K562 (cell line): ENCODE results near the gene BMP2K. TPM values are rescaled to one million over a fixed set of nuclear protein-coding genes. Genes with fewer than 3 reads are reported as not detected.

ENCODE experiments used
- ATAC-seq: fragments of 200-7000 bp; cut with Tn5 transposase; 3 replicates; pipeline ENCODE4 v1.9.1; 2020; ENCODE audit warnings: moderate library complexity
- BruUV-seq: library from RNA; stranded (reverse); fragments of 400-500 nt; replicated peaks from 2 replicates; lab custom pipeline; 2021; lab: Mats Ljungman, UMichigan
- CTCF ChIA-PET: fragments of 300-600 bp; formaldehyde crosslinking; extraction: SDS; loops from one replicate; lab custom pipeline; 2021; ENCODE audit warnings: low intra/inter-chr PET ratio; lab: Yijun Ruan, JAX
- POLR2A ChIA-PET: fragments of 300-600, 350-650 bp; sonication (Branson Sonifier 250); formaldehyde crosslinking; extraction: SDS; loops from one replicate; lab custom pipeline; 2021; ENCODE audit warnings: antibody characterized with exemption, inconsistent platforms; lab: Yijun Ruan, JAX
- DNase-seq, 4 experiments: peaks; one replicate each; pipeline versions ENCODE4 v3.0.0 to v3.0.0-alpha.2; 2011 to 2018; ENCODE audit warnings: low spot score in 3 of 4, mixed read lengths in 3 of 4; ENCODE audit errors: extremely low read depth in 1 of 4
- FAIRE-seq: peaks from 2 replicates; lab custom pipeline; 2011; peaks lifted over from hg19 to GRCh38; lab: Jason Lieb, UNC
- H2AFZ ChIP-seq: 2 replicates; pipeline ENCODE4 v1.6.0; 2011; ENCODE audit warnings: low read depth, low read length, control low read depth, inconsistent platforms
- H3K27ac ChIP-seq: fragments of 200-600 bp; 3 replicates; pipeline ENCODE4 v1.8.0; 2011; ENCODE audit warnings: low read depth, mild to moderate bottlenecking, control low read depth, inconsistent platforms, low read length, moderate library complexity, mixed read lengths; ENCODE audit errors: extremely low read depth
- H3K27me3 ChIP-seq, 2 experiments: fragments of 300-600 bp in 1 of 2; 2 replicates in 1 of 2; 3 replicates in 1 of 2; pipeline versions ENCODE4 v1.6.0 to v1.8.0; 2011; ENCODE audit warnings: inconsistent platforms in 2 of 2, low read length in 2 of 2, mild to moderate bottlenecking in 1 of 2, mixed read lengths in 1 of 2, moderate library complexity in 1 of 2; ENCODE audit not compliant: control insufficient read depth in 2 of 2, insufficient read depth in 2 of 2
- H3K36me3 ChIP-seq: fragments of 300-600 bp; 3 replicates; pipeline ENCODE4 v1.8.0; 2011; ENCODE audit warnings: mild to moderate bottlenecking, low read length, inconsistent platforms; ENCODE audit not compliant: control insufficient read depth, insufficient read depth
- H3K4me1 ChIP-seq, 2 experiments: fragments of 200-600 bp in 1 of 2; replicated peaks in 1 of 2; 2 replicates in 1 of 2; 3 replicates in 1 of 2; pipeline versions ENCODE4 v1.5.1 to v1.8.0; 2011; ENCODE audit warnings: inconsistent platforms in 2 of 2, low read length in 2 of 2, mild to moderate bottlenecking in 1 of 2, mixed read lengths in 1 of 2, moderate library complexity in 1 of 2; ENCODE audit not compliant: control insufficient read depth in 2 of 2, insufficient read depth in 2 of 2
- H3K4me2 ChIP-seq: 2 replicates; pipeline ENCODE4 v1.6.1; 2011; ENCODE audit warnings: low read length, control low read depth, inconsistent platforms, mixed read lengths; ENCODE audit not compliant: insufficient read depth
- H3K4me3 ChIP-seq: fragments of 200-600 bp; sonication (generic), shearing (Covaris generic); 2 replicates; pipeline ENCODE4 v1.5.1; 2016; ENCODE audit warnings: control low read depth, inconsistent platforms
- H3K79me2 ChIP-seq: fragments of 200-600 bp; 3 replicates; pipeline ENCODE4 v1.8.0; 2011; ENCODE audit warnings: low read length, inconsistent platforms; ENCODE audit not compliant: control insufficient read depth, insufficient read depth
- H3K9ac ChIP-seq, 2 experiments: 2 replicates each; pipeline versions ENCODE4 v1.6.0 to v1.6.1; 2011; ENCODE audit warnings: low read depth in 2 of 2, low read length in 2 of 2, control low read depth in 1 of 2, inconsistent platforms in 1 of 2, mild to moderate bottlenecking in 1 of 2, mixed read lengths in 1 of 2; ENCODE audit not compliant: insufficient read depth in 1 of 2
- H3K9me1 ChIP-seq: one replicate; pipeline ENCODE4 v1.6.0; 2011; ENCODE audit warnings: inconsistent platforms, mild to moderate bottlenecking, low read length, moderate library complexity; ENCODE audit not compliant: control insufficient read depth, insufficient read depth
- H3K9me3 ChIP-seq: replicated peaks from 2 replicates; pipeline ENCODE4 v1.5.1; 2011; ENCODE audit warnings: low read depth, low read length, inconsistent platforms; ENCODE audit not compliant: control insufficient read depth, insufficient read depth
- H4K20me1 ChIP-seq: replicated peaks from 2 replicates; pipeline ENCODE4 v1.6.1; 2011; ENCODE audit warnings: low read length, inconsistent platforms, mixed read lengths; ENCODE audit not compliant: control insufficient read depth, insufficient read depth
- C11orf30 ChIP-seq: fragments of 450-650 bp; IDR thresholded peaks from 2 replicates; pipeline ENCODE4 v1.6.1; 2016; ENCODE audit warnings: low read depth, mild to moderate bottlenecking
- FOXK2 ChIP-seq, 2 experiments: fragments of 450-650 bp; IDR thresholded peaks in 1 of 2; conservative IDR thresholded peaks in 1 of 2; 2 replicates each; pipeline ENCODE4 v1.6.1; 2016; ENCODE audit warnings: low read depth in 2 of 2, mild to moderate bottlenecking in 1 of 2
- HDGF ChIP-seq: fragments of 450-650 bp; IDR thresholded peaks from 2 replicates; pipeline ENCODE4 v1.6.1; 2016
- HOXB6 ChIP-seq: fragments of 250-450 bp; sonication (Bioruptor Pico); IDR thresholded peaks from 2 replicates; pipeline ENCODE4 v1.5.1; 2022; ENCODE audit warnings: mild to moderate bottlenecking, borderline replicate concordance
- KLF6 ChIP-seq: fragments of 250-450 bp; sonication (Bioruptor Pico); IDR thresholded peaks from 2 replicates; pipeline ENCODE4 v1.4.0; 2020; ENCODE audit warnings: mild to moderate bottlenecking, moderate library complexity, borderline replicate concordance
- MAFG ChIP-seq: fragments of 450-650 bp; conservative IDR thresholded peaks from 2 replicates; pipeline ENCODE4 v1.6.1; 2016; ENCODE audit warnings: missing genetic modification characterization, missing compliant biosample characterization
- SRSF7 ChIP-seq: fragments of 200-400 bp; formaldehyde crosslinking; optimal IDR thresholded peaks from 2 replicates; pipeline ENCODE3; 2017; ENCODE audit warnings: mild to moderate bottlenecking, low read depth, low read length
- TRIM24 ChIP-seq, 2 experiments: fragments of 450-650 bp; IDR thresholded peaks; 2 replicates each; pipeline ENCODE4 v1.6.1; 2016
- ZBTB8A ChIP-seq: fragments of 450-650 bp; IDR thresholded peaks from 2 replicates; pipeline ENCODE4 v1.6.1; 2018; ENCODE audit warnings: mild to moderate bottlenecking, moderate library complexity; ENCODE audit not compliant: partially characterized antibody
- ZNF316 ChIP-seq: fragments of 450-650 bp; IDR thresholded peaks from 2 replicates; pipeline ENCODE4 v1.6.1; 2016
- ZNF57 ChIP-seq: fragments of 450-650 bp; formaldehyde crosslinking; IDR thresholded peaks from 2 replicates; pipeline ENCODE4 v1.4.0; 2020; ENCODE audit warnings: mild to moderate bottlenecking, moderate library complexity
- WGBS: fragments of 100-300 bp; shearing (Covaris generic); methylation state at CpG from one replicate; pipeline ENCODE4 v1.1.6; 2016; ENCODE audit warnings: low coverage, mixed read lengths; ENCODE audit not compliant: insufficient coverage; ENCODE audit errors: missing lambda C conversion rate; 5-methylcytosine and 5-hydroxymethylcytosine counted together
- in situ Hi-C: fragments of 300-500 bp; cut with MboI; formaldehyde crosslinking; loops from 4 replicates; pipeline ENCODE4 v1.15.0; 2018; ENCODE audit warnings: inconsistent platforms, mixed read lengths
- intact Hi-C: fragments of 100-400 bp; cut with micrococcal nuclease; formaldehyde crosslinking; loops from 2 replicates; pipeline ENCODE4 v1.14.2; 2022
- polyA plus RNA-seq, 8 experiments: library from polyadenylated mRNA; depleted of rRNA in 4 of 8; stranded (reverse) in 5 of 8; unstranded in 3 of 8; fragments of >200 nt; fragmentation: Nextera tagmentation in 2 of 8; fragmentation: Illumina TruSeq in 1 of 8; extraction: Ambion mirVana in 2 of 8; extraction: Trizol in 1 of 8; gene quantifications; 2 replicates each; pipeline versions ENCODE4 v1.2.1 to v1.2.3, GENCODE V29; 2011 to 2014; ENCODE audit warnings: inconsistent platforms in 1 of 8, missing spikeins in 1 of 8
- total RNA-seq, 7 experiments: library from RNA; depleted of rRNA in 6 of 7; stranded (reverse); fragments of >200 nt in 6 of 7; fragmentation: Illumina TruSeq in 2 of 7; extraction: Trizol in 2 of 7; gene quantifications; 2 replicates each; pipeline versions ENCODE4 v1.2.1 to v1.2.3, GENCODE V29; 2011 to 2021; ENCODE audit warnings: low replicate concordance in 1 of 7

BMP2K gene
- total and polyA plus RNA-seq, 9 of the 15 experiments (the other 6 are each of a cell fraction or from before 2014, with no cell fraction given): 17.0 to 217 (median 104) TPM

DNA sequence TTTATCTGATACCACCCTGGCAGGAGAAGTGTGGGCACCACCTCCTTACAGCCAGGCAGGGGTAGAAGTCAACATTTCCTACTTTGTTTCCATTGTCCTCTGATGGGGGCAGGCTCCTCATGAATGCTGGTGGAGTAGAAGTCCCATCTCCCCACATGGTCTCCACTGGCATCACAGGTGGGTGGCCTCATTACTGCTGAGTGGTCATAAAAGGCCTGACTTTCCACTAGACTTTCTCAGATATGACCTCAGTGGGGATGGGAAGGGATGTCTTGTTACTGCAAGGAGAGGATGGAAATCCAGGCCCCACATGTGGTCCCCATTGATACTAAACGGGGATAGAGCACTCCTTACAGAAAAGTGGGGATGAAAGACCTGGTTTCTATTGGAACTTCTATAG lies 18.6 kb upstream of the BMP2K start:
- Histone ChIP-seq H3K27ac (no peak overlapping the region), H3K27me3 (no peaks in the 10 kb centered on the region), H3K36me3 (no peaks in the 10 kb centered on the region), H3K4me2 (no peak overlapping the region), H3K79me2 (no peaks in the 10 kb centered on the region), H3K4me1 (no peaks in the 10 kb centered on the region), H3K9me1 (no peaks in the 10 kb centered on the region), H2AFZ (no peak overlapping the region), H4K20me1 (no peaks in the 10 kb centered on the region), H3K9me3 (no peaks in the 10 kb centered on the region), H3K4me3 (no peak overlapping the region), H3K9ac (no peak overlapping the region)
- ChIA-PET POLR2A (no interaction called here), CTCF (no interaction called here)
- DNase-seq: no peak
- intact Hi-C loops (no loop called here), in situ Hi-C loops (no loop called here)
- no TSS peak for BruUV-seq
- no peak for FAIRE-seq
- ATAC-seq: no peak
- WGBS: 85% methylated on average over 1 of the region's 1 CpG
- TF ChIP-seq ZNF316 (0 out of 2 replicates have a peak, but pooled peaks have one; percentile 53), C11orf30 (0 out of 2 replicates have a peak, but pooled peaks have one; percentile 35), MAFG (tag) (0 out of 2 replicates have a peak, but pooled peaks have one; percentile 6), TRIM24 (IDR thresholded peaks at IDR 0.05) (no peak), ZNF57 (CRISPR knock-in tag) (no peak), FOXK2 (conservative IDR thresholded peaks at IDR 0.05 in 1 of 2, IDR thresholded peaks at IDR 0.05 in 1 of 2; ENCODE audit: low read depth in 2 of 2) (no peak)

DNA sequence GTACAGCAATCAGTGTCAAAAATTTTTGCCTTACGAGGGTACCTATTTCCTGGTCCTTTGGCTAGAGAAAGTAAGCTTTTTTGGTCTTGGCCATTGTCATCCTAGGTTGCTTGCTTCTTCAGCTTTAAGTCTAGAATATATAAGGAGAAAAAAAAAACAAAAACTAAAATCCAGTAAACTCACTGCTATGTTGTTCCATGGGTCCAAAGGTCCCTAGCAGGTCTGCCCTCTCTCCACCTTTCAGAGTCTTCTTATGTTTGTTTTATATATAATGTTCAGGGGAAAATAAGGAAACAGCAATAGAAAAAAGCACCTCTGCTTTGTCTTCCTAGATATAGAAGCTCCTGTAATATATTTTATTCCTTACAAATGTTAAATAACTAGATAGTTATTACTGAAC lies 18.1 kb upstream of the BMP2K start:
- H3K27me3 ChIP-seq: no peaks in the 10 kb centered on the region
- no peaks in the 10 kb centered on the region for H3K36me3 ChIP-seq
- no peaks in the 10 kb centered on the region for H3K79me2 ChIP-seq
- H2AFZ ChIP-seq: no peak overlapping the region
- no peaks in the 10 kb centered on the region for H3K9me1 ChIP-seq
- ChIA-PET POLR2A (no interaction called here), CTCF (no interaction called here)
- H4K20me1 ChIP-seq: no peaks in the 10 kb centered on the region
- intact Hi-C loops (no loop called here), in situ Hi-C loops (no loop called here)
- H3K4me1 ChIP-seq: 0 out of 5 replicates have a peak, but pooled peaks cover 0 to under 1% of the 10 kb centered on the region in 2 experiments
- no peak overlapping the region for H3K4me3 ChIP-seq
- DNase-seq: no peak
- H3K9me3 ChIP-seq: no peaks in the 10 kb centered on the region
- FAIRE-seq: no peak
- no TSS peak for BruUV-seq
- no peak overlapping the region for H3K4me2 ChIP-seq
- TF ChIP-seq SRSF7 (no peak), HDGF (no peak), KLF6 (CRISPR knock-in tag) (no peak), ZBTB8A (no peak), HOXB6 (CRISPR knock-in tag) (no peak)
- ATAC-seq: no peak
- WGBS: 100% methylated on average over 1 of the region's 1 CpG
- H3K27ac ChIP-seq: no peak overlapping the region
- no peak overlapping the region for H3K9ac ChIP-seq
